ACC112 (cell line): ENCODE data around the gene PEAK1.

Source experiments
- H2AFZ ChIP-seq: fragments of 200-600 bp; sonication (generic); one replicate; pipeline ENCODE4 v1.6.0; 2017; ENCODE audit warnings: antibody characterized with exemption, low read length; ENCODE audit not compliant: unreplicated experiment
- H3K27ac ChIP-seq: fragments of 200-600 bp; sonication (generic); 2 replicates; pipeline ENCODE4 v1.5.1; 2014; ENCODE audit warnings: low read depth, mild to moderate bottlenecking, antibody characterized with exemption, low read length, moderate library complexity
- H3K27me3 ChIP-seq: fragments of 200-600 bp; sonication (generic); 2 replicates; pipeline ENCODE4 v1.6.1; 2014; ENCODE audit warnings: mild to moderate bottlenecking, antibody characterized with exemption, low read length, moderate library complexity, mixed read lengths; ENCODE audit not compliant: insufficient read depth
- H3K36me3 ChIP-seq: fragments of 200-600 bp; sonication (generic); 2 replicates; pipeline ENCODE4 v1.6.1; 2016; ENCODE audit warnings: mild to moderate bottlenecking, antibody characterized with exemption, low read length, moderate library complexity, mixed read lengths; ENCODE audit not compliant: insufficient read depth
- H3K4me1 ChIP-seq: fragments of 200-600 bp; sonication (generic); one replicate; pipeline ENCODE4 v1.6.1; 2016; ENCODE audit warnings: low read length, mixed read lengths; ENCODE audit not compliant: insufficient read depth, unreplicated experiment, control insufficient read depth
- H3K4me3 ChIP-seq: fragments of 200-600 bp; sonication (generic); 2 replicates; pipeline ENCODE4 v1.5.1; 2014; ENCODE audit warnings: mild to moderate bottlenecking, low read depth, low read length
- H3K79me2 ChIP-seq: fragments of 200-600 bp; sonication (generic); one replicate; pipeline ENCODE4 v1.6.0; 2016; ENCODE audit warnings: low read length; ENCODE audit not compliant: control insufficient read depth, unreplicated experiment, insufficient read depth

PEAK1 gene

GRCh38 chr15:77076323-77076915, 343.5 kb downstream of the PEAK1 start:
- peaks cover 3% of the 10 kb centered on the region for H3K4me1 ChIP-seq
- H3K36me3 ChIP-seq: no peaks in the 10 kb centered on the region
- H3K79me2 ChIP-seq: no peaks in the 10 kb centered on the region
- H3K4me3 ChIP-seq: no peak overlapping the region
- H3K27me3 ChIP-seq: no peaks in the 10 kb centered on the region
- H2AFZ ChIP-seq: no peak overlapping the region
- H3K27ac ChIP-seq: no peak overlapping the region

GRCh38 chr15:77075528-77075927, 344.4 kb downstream of the PEAK1 start:
- no peak overlapping the region for H3K27ac ChIP-seq
- no peak overlapping the region for H3K4me3 ChIP-seq
- no peaks in the 10 kb centered on the region for H3K79me2 ChIP-seq
- peaks cover 6% of the 10 kb centered on the region for H3K4me1 ChIP-seq
- H2AFZ ChIP-seq: no peak overlapping the region
- H3K36me3 ChIP-seq: no peaks in the 10 kb centered on the region
- H3K27me3 ChIP-seq: no peaks in the 10 kb centered on the region

GRCh38 chr15:77074350-77074749, 345.6 kb downstream of the PEAK1 start:
- no peaks in the 10 kb centered on the region for H3K27me3 ChIP-seq
- no peak overlapping the region for H3K27ac ChIP-seq
- no peak overlapping the region for H3K4me3 ChIP-seq
- no peaks in the 10 kb centered on the region for H3K36me3 ChIP-seq
- no peak overlapping the region for H2AFZ ChIP-seq
- H3K4me1 ChIP-seq: peaks cover 10% of the 10 kb centered on the region
- peaks cover 9% of the 10 kb centered on the region for H3K79me2 ChIP-seq

GRCh38 chr15:77071305-77072223, 348.3 kb downstream of the PEAK1 start:
- no peak overlapping the region for H2AFZ ChIP-seq
- no peaks in the 10 kb centered on the region for H3K27me3 ChIP-seq
- H3K36me3 ChIP-seq: no peaks in the 10 kb centered on the region
- H3K4me1 ChIP-seq: peaks cover 28% of the 10 kb centered on the region
- peaks cover 35% of the 10 kb centered on the region for H3K79me2 ChIP-seq
- no peak overlapping the region for H3K27ac ChIP-seq
- H3K4me3 ChIP-seq: peak overlapping the region; percentile 73

- H3K27ac ChIP-seq: peak within 1 kb of the TSS; percentile 73
- H3K79me2 ChIP-seq: peaks cover 41% of the 10 kb centered on the region
- peaks cover 28% of the 10 kb centered on the region for H3K4me1 ChIP-seq
- no peaks in the 10 kb centered on the region for H3K27me3 ChIP-seq
- peak within 1 kb of the TSS; percentile 73 for H3K4me3 ChIP-seq
- H2AFZ ChIP-seq: peak within 1 kb of the TSS; percentile 52
- no peaks in the 10 kb centered on the region for H3K36me3 ChIP-seq
Measured at GRCh38 chr15:77070495-77071304, 349.2 kb downstream of the PEAK1 start, which contains the start of gene TSPAN3. Gene TSPAN3 (minus strand): TSS chr15:77071109. CDS start chr15:77070954, 155 bp downstream.

GRCh38 chr15:77070180-77070494, 349.8 kb downstream of the PEAK1 start:
- Histone ChIP-seq H3K27ac (peak overlapping the region; percentile 73), H3K4me3 (peak overlapping the region; percentile 73), H3K79me2 (peaks cover 45% of the 10 kb centered on the region), H2AFZ (no peak overlapping the region), H3K27me3 (no peaks in the 10 kb centered on the region), H3K36me3 (no peaks in the 10 kb centered on the region), H3K4me1 (peaks cover 32% of the 10 kb centered on the region)

- H3K27me3 ChIP-seq: no peaks in the 10 kb centered on the region
- H3K27ac ChIP-seq: peak overlapping the region; percentile 73; the same call in 1 of the 2 replicates
- no peaks in the 10 kb centered on the region for H3K36me3 ChIP-seq
- peaks cover 50% of the 10 kb centered on the region for H3K79me2 ChIP-seq
- peak overlapping the region; percentile 73 for H3K4me3 ChIP-seq
- H2AFZ ChIP-seq: no peak overlapping the region
- H3K4me1 ChIP-seq: peaks cover 37% of the 10 kb centered on the region
Measured at GRCh38 chr15:77069521-77070121, 350.3 kb downstream of the PEAK1 start.

- H3K27me3 ChIP-seq: no peaks in the 10 kb centered on the region
- no peak overlapping the region for H3K4me3 ChIP-seq
- no peak overlapping the region for H3K27ac ChIP-seq
- peaks cover 59% of the 10 kb centered on the region for H3K79me2 ChIP-seq
- H3K4me1 ChIP-seq: peaks cover 47% of the 10 kb centered on the region
- no peak overlapping the region for H2AFZ ChIP-seq
- H3K36me3 ChIP-seq: no peaks in the 10 kb centered on the region
Measured at GRCh38 chr15:77068633-77069032, 351.3 kb downstream of the PEAK1 start.

- Histone ChIP-seq H3K4me3 (peak overlapping the region; percentile 6; the same call in 1 of the 2 replicates), H3K36me3 (no peaks in the 10 kb centered on the region), H3K79me2 (peaks cover 67% of the 10 kb centered on the region), H2AFZ (no peak overlapping the region), H3K27me3 (no peaks in the 10 kb centered on the region), H3K27ac (peak overlapping the region; percentile 45), H3K4me1 (peaks cover 55% of the 10 kb centered on the region)
Measured at GRCh38 chr15:77067691-77068367, 352.1 kb downstream of the PEAK1 start.
